HCT116 (cell line): ENCODE results near the gene ACP4. TPM values are rescaled to one million over a fixed set of nuclear protein-coding genes. Genes with fewer than 3 reads are reported as not detected.

ENCODE experiments used
- ATAC-seq: fragments of 200-7000 bp; cut with Tn5 transposase; 2 replicates; pipeline ENCODE4 v1.9.1; 2020; ENCODE audit warnings: mild to moderate bottlenecking, moderate library complexity
- BruUV-seq: library from RNA; stranded (reverse); fragments of 400-500 nt; replicated peaks from 2 replicates; lab custom pipeline; 2021; lab: Mats Ljungman, UMichigan
- CTCF ChIA-PET: fragments of 300-600 bp; sonication (Branson Sonifier 250); formaldehyde crosslinking; loops from one replicate; lab custom pipeline; 2021; ENCODE audit warnings: antibody characterized with exemption; lab: Charles Lee
- POLR2A ChIA-PET: fragments of 300-600, 350-600 bp; sonication (Branson Sonifier 250); formaldehyde crosslinking; loops from one replicate; lab custom pipeline; 2021; ENCODE audit warnings: antibody characterized with exemption; lab: Charles Lee
- RAD21 ChIA-PET, 2 experiments: fragments of 300-600 bp; sonication (Branson Sonifier 250); formaldehyde crosslinking; loops; one replicate each; lab custom pipeline; 2023; ENCODE audit warnings: low total read pairs in 2 of 2; ENCODE audit not compliant: uncharacterized antibody in 2 of 2, unreplicated experiment in 2 of 2, low non-redundant PET in 1 of 2; lab: Charles Lee
- DNase-seq: peaks from one replicate; pipeline ENCODE4 v3.0.0-alpha.2; 2010; ENCODE audit warnings: low read depth, low spot score
- H2AFZ ChIP-seq: fragments of 200-600 bp; shearing (Covaris generic), sonication (generic); 2 replicates; pipeline ENCODE4 v1.6.1; 2017; ENCODE audit warnings: low read depth, mixed run types, mixed read lengths, antibody characterized with exemption, low read length; ENCODE audit not compliant: poor library complexity, severe bottlenecking
- H3K27ac ChIP-seq: 2 replicates; pipeline ENCODE4 v1.5.1; 2012; ENCODE audit warnings: low read depth, low read length
- H3K27me3 ChIP-seq: fragments of 200-600 bp; sonication (generic); 2 replicates; pipeline ENCODE4 v1.6.1; 2016; ENCODE audit warnings: mixed run types, low read length, mixed read lengths; ENCODE audit not compliant: insufficient read depth
- H3K36me3 ChIP-seq, 2 experiments: fragments of 200-500 bp in 1 of 2; fragments of 200-600 bp in 1 of 2; sonication (Bioruptor generic) in 1 of 2; sonication (generic) in 1 of 2; 2 replicates each; pipeline versions ENCODE4 v1.5.1 to v1.6.1; 2014 to 2016; ENCODE audit warnings: low read length in 2 of 2, inconsistent platforms in 1 of 2, mixed read lengths in 1 of 2, mixed run types in 1 of 2; ENCODE audit not compliant: insufficient read depth in 2 of 2, control insufficient read depth in 1 of 2
- H3K4me1 ChIP-seq, 2 experiments: fragments of 200-600 bp in 1 of 2; sonication (generic) in 1 of 2; 2 replicates each; pipeline versions ENCODE4 v1.5.1 to v1.6.1; 2012 to 2017; ENCODE audit warnings: low read length in 2 of 2, inconsistent platforms in 1 of 2, mild to moderate bottlenecking in 1 of 2, mixed read lengths in 1 of 2, mixed run types in 1 of 2, moderate library complexity in 1 of 2; ENCODE audit not compliant: insufficient read depth in 2 of 2, control insufficient read depth in 1 of 2
- H3K4me2 ChIP-seq: fragments of 200-600 bp; sonication (generic); 2 replicates; pipeline ENCODE4 v1.6.1; 2017; ENCODE audit warnings: mixed run types, low read length, mixed read lengths
- H3K4me3 ChIP-seq, 2 experiments: fragments of 200-600 bp in 1 of 2; sonication (generic) in 1 of 2; replicated peaks in 1 of 2; 2 replicates each; pipeline ENCODE4 v1.5.1; 2011 to 2016; ENCODE audit warnings: low read length in 2 of 2, control low read depth in 1 of 2, low read depth in 1 of 2, mild to moderate bottlenecking in 1 of 2, mixed read lengths in 1 of 2, mixed run types in 1 of 2
- H3K79me2 ChIP-seq: fragments of 200-600 bp; sonication (generic); 2 replicates; pipeline ENCODE4 v1.6.1; 2017; ENCODE audit warnings: mild to moderate bottlenecking, mixed run types, low read length, moderate library complexity, mixed read lengths; ENCODE audit not compliant: insufficient read depth
- H3K9ac ChIP-seq: fragments of 200-600 bp; sonication (generic); 2 replicates; pipeline ENCODE4 v1.6.1; 2016; ENCODE audit warnings: low read length, mixed read lengths
- H3K9me2 ChIP-seq: fragments of 200-600 bp; sonication (generic), shearing (Covaris generic); 2 replicates; pipeline ENCODE4 v1.6.1; 2017; ENCODE audit warnings: mixed run types, mild to moderate bottlenecking, moderate library complexity; ENCODE audit not compliant: insufficient read depth
- H3K9me3 ChIP-seq, 2 experiments: fragments of 200-500 bp in 1 of 2; fragments of 200-600 bp in 1 of 2; sonication (Bioruptor generic) in 1 of 2; sonication (generic) in 1 of 2; 2 replicates each; pipeline ENCODE4 v1.6.1; 2014 to 2017; ENCODE audit warnings: low read length in 2 of 2, mixed read lengths in 2 of 2, inconsistent platforms in 1 of 2, low read depth in 1 of 2, mild to moderate bottlenecking in 1 of 2, mixed run types in 1 of 2, moderate library complexity in 1 of 2; ENCODE audit not compliant: control insufficient read depth in 1 of 2, insufficient read depth in 1 of 2
- H4K20me1 ChIP-seq: fragments of 200-600 bp; sonication (generic), shearing (Covaris generic); 2 replicates; pipeline ENCODE4 v1.6.1; 2017; ENCODE audit warnings: mixed run types, mild to moderate bottlenecking, moderate library complexity; ENCODE audit not compliant: insufficient read depth
- CBX3 ChIP-seq: IDR thresholded peaks from 2 replicates; pipeline ENCODE4 v1.6.1; 2012; ENCODE audit warnings: low read depth
- EZH2phosphoT487 ChIP-seq: fragments of 200-600 bp; IDR thresholded peaks from 2 replicates; pipeline ENCODE4 v1.6.1; 2018; ENCODE audit warnings: antibody characterized with exemption, borderline replicate concordance
- FOSL1 ChIP-seq: IDR thresholded peaks from 2 replicates; pipeline ENCODE4 v1.6.1; 2012; ENCODE audit warnings: low read depth
- POLR2A ChIP-seq: IDR thresholded peaks from 2 replicates; pipeline ENCODE4 v1.7.0; 2011; ENCODE audit warnings: borderline replicate concordance; ENCODE audit not compliant: insufficient read depth, insufficient read length; ENCODE audit errors: extremely low read depth
- POLR2AphosphoS5 ChIP-seq: IDR thresholded peaks from 2 replicates; pipeline ENCODE4 v1.6.1; 2011; ENCODE audit warnings: mild to moderate bottlenecking, low read depth, low read length, moderate library complexity
- SIN3A ChIP-seq: IDR thresholded peaks from 2 replicates; pipeline ENCODE4 v1.6.1; 2012; ENCODE audit warnings: low read depth
- TCF7L2 ChIP-seq: IDR thresholded peaks from 2 replicates; pipeline ENCODE4 v1.7.0; 2011; ENCODE audit warnings: borderline replicate concordance, inconsistent platforms; ENCODE audit not compliant: insufficient read depth, insufficient read length; ENCODE audit errors: extremely low read depth
- YY1 ChIP-seq: IDR thresholded peaks from 2 replicates; pipeline ENCODE4 v1.6.1; 2011; ENCODE audit warnings: low read length, low read depth, moderate library complexity, mild to moderate bottlenecking; ENCODE audit not compliant: insufficient replicate concordance; ENCODE audit errors: extremely low read depth
- ZFX ChIP-seq: fragments of 450-650 bp; IDR thresholded peaks from 2 replicates; pipeline ENCODE4 v1.6.1; 2017
- intact Hi-C: fragments of 100-400 bp; cut with micrococcal nuclease; formaldehyde crosslinking; loops from 2 replicates; pipeline ENCODE4 v1.10.0; 2022
- total RNA-seq: library from RNA; stranded (reverse); gene quantifications from one replicate; pipeline ENCODE4 v1.2.1, GENCODE V29; 2021; ENCODE audit not compliant: unreplicated experiment
- TF ChIP-seq, protein P1 (sequence below): IDR thresholded peaks from 2 replicates; pipeline ENCODE4 v1.6.1; 2012
- TF ChIP-seq, protein P2 (sequence below), 3 experiments: fragments of 200-600 bp in 1 of 3; sonication (generic) in 1 of 3; IDR thresholded peaks in 2 of 3; conservative IDR thresholded peaks in 1 of 3; 2 replicates each; pipeline ENCODE4 v1.5.1; 2012 to 2017; ENCODE audit warnings: low read depth in 2 of 3, low read length in 2 of 3, antibody characterized with exemption in 1 of 3, borderline replicate concordance in 1 of 3, control low read depth in 1 of 3, mild to moderate bottlenecking in 1 of 3, mixed read lengths in 1 of 3, mixed run types in 1 of 3, moderate library complexity in 1 of 3; ENCODE audit not compliant: insufficient read depth in 1 of 3
- TF ChIP-seq, protein P3 (sequence below): IDR thresholded peaks from 2 replicates; pipeline ENCODE4 v1.6.1; 2012
- TF ChIP-seq, protein P4 (sequence below): IDR thresholded peaks from 2 replicates; pipeline ENCODE4 v1.6.1; 2011; ENCODE audit warnings: mild to moderate bottlenecking, low read length, moderate library complexity; ENCODE audit not compliant: insufficient replicate concordance; ENCODE audit errors: extremely low read depth

The ACP4 gene
- total RNA-seq, 1 experiment from 2014 or later = not detected

DNA sequence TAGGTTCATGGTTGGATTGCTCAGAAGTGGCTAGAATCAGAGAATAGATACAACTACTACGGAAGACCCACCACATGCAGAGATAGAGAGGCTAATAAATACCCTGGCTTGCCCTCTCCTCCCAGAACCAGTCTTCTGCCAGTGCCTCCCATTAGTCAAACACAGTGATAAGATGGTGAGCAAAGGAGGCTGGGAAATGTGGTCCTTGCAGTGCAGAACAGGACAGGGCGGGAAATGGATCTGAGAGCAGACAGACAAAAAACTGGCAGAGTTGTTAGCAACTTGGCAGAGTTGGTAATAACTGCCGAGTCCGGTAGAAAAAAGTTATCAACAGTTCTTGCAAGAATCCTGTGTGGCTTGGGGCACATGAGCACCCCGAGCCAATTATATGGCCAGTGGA, 24.7 kb downstream of the ACP4 start:
- Histone ChIP-seq H3K9me3 (peaks cover 0 to 7% of the 10 kb centered on the region in 2 experiments; a peak in 1 of 4 replicates), H3K36me3 (no peaks in the 10 kb centered on the region), H3K79me2 (no peaks in the 10 kb centered on the region), H3K9me2 (no peaks in the 10 kb centered on the region), H3K9ac (no peak overlapping the region), H3K27ac (no peak overlapping the region), H3K4me2 (no peak overlapping the region), H3K27me3 (no peaks in the 10 kb centered on the region), H3K4me1 (peaks cover 12 to 23% of the 10 kb centered on the region in 2 experiments), H2AFZ (no peak overlapping the region), H4K20me1 (no peaks in the 10 kb centered on the region), H3K4me3 (no peak overlapping the region)
- ATAC-seq (no peak), DNase-seq (no peak)
- ChIA-PET RAD21 (no interaction called here), POLR2A (interaction anchor here (1.8 kb wide), 1 partner anchor 10 kb away, joined by 7 read pairs; no protein-coding TSS in a partner anchor), CTCF (no interaction called here)
- BruUV-seq = no TSS peak
- intact Hi-C loops = no loop called here
- TF ChIP-seq ZFX = no peak
- no peak for TF ChIP-seq POLR2A
- no peak for TF ChIP-seq SIN3A
- TF ChIP-seq, protein P1, sequence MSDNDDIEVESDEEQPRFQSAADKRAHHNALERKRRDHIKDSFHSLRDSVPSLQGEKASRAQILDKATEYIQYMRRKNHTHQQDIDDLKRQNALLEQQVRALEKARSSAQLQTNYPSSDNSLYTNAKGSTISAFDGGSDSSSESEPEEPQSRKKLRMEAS = no peak
- no peak for TF ChIP-seq YY1
- TF ChIP-seq, protein P2, sequence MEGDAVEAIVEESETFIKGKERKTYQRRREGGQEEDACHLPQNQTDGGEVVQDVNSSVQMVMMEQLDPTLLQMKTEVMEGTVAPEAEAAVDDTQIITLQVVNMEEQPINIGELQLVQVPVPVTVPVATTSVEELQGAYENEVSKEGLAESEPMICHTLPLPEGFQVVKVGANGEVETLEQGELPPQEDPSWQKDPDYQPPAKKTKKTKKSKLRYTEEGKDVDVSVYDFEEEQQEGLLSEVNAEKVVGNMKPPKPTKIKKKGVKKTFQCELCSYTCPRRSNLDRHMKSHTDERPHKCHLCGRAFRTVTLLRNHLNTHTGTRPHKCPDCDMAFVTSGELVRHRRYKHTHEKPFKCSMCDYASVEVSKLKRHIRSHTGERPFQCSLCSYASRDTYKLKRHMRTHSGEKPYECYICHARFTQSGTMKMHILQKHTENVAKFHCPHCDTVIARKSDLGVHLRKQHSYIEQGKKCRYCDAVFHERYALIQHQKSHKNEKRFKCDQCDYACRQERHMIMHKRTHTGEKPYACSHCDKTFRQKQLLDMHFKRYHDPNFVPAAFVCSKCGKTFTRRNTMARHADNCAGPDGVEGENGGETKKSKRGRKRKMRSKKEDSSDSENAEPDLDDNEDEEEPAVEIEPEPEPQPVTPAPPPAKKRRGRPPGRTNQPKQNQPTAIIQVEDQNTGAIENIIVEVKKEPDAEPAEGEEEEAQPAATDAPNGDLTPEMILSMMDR (IDR thresholded peaks at IDR 0.05 in 2 of 3, conservative IDR thresholded peaks at IDR 0.05 in 1 of 3; ENCODE audit: borderline replicate concordance in 1 of 3, insufficient read depth in 1 of 3, low read depth in 2 of 3, low read length in 2 of 3) = no peak
- TF ChIP-seq, protein P3, sequence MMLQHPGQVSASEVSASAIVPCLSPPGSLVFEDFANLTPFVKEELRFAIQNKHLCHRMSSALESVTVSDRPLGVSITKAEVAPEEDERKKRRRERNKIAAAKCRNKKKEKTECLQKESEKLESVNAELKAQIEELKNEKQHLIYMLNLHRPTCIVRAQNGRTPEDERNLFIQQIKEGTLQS = no peak
- no peak for TF ChIP-seq POLR2AphosphoS5
- no peak for TF ChIP-seq CBX3
- no peak for TF ChIP-seq TCF7L2
- no peak for TF ChIP-seq FOSL1
- no peak for TF ChIP-seq EZH2phosphoT487
- TF ChIP-seq, protein P4, sequence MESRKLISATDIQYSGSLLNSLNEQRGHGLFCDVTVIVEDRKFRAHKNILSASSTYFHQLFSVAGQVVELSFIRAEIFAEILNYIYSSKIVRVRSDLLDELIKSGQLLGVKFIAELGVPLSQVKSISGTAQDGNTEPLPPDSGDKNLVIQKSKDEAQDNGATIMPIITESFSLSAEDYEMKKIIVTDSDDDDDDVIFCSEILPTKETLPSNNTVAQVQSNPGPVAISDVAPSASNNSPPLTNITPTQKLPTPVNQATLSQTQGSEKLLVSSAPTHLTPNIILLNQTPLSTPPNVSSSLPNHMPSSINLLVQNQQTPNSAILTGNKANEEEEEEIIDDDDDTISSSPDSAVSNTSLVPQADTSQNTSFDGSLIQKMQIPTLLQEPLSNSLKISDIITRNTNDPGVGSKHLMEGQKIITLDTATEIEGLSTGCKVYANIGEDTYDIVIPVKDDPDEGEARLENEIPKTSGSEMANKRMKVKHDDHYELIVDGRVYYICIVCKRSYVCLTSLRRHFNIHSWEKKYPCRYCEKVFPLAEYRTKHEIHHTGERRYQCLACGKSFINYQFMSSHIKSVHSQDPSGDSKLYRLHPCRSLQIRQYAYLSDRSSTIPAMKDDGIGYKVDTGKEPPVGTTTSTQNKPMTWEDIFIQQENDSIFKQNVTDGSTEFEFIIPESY = no peak
